Activated CD8-positive, alpha-beta memory T cell treated with anti-CD3 and anti-CD28 coated beads for 36 hours (primary cell): ENCODE data around the gene EXOC3L4. TPM values are rescaled to one million over a fixed set of nuclear protein-coding genes. Genes with fewer than 3 reads are reported as not detected.
"Not testable (repeated sequence)": the region's sequence is repeated elsewhere in the genome, so short reads cannot be mapped to it uniquely, and the experiment has no call there.

Experiments
- CTCF ChIA-PET: fragments of 350-600 bp; sonication (Branson Sonifier 250); formaldehyde crosslinking; loops from one replicate; lab custom pipeline; 2021; ENCODE audit warnings: antibody characterized with exemption; lab: Charles Lee
- POLR2A ChIA-PET: fragments of 350-600 bp; sonication (Branson Sonifier 250); formaldehyde crosslinking; loops from one replicate; lab custom pipeline; 2021; ENCODE audit warnings: antibody characterized with exemption; lab: Charles Lee
- total RNA-seq, 2 experiments: library from RNA; stranded (reverse); gene quantifications; one replicate each; pipeline ENCODE4 v1.2.3, GENCODE V29; 2021

EXOC3L4 gene
- total RNA-seq, 2 experiments from 2014 or later = not detected

- ChIA-PET CTCF (interaction anchor here (1.2 kb wide), 1 partner anchor 9 kb away, joined by 5 read pairs; no protein-coding TSS in a partner anchor), POLR2A (no interaction called here)
Observed at GRCh38 chr14:103113303-103113702, 18.8 kb downstream of the EXOC3L4 start.

DNA sequence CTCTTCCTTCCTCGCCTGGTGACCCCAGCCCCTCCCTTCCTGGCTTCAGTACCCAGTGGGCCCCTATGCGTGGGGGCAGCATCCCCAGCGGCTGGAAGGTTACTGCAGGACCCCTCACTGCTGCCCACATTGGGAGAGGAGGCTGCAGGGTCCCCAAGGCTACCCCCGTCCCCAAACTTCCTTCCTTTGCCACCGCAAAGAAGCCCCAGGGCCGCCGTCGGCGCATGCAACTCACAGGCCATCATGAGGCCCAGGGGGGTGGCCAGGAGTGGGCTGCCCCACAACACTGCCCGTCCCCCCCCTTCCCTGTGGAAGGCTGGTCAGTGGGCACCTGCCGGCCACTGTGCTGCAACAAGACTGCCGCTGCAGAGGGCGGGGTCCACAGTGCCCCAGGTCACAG lies 19.2 kb downstream of the EXOC3L4 start:
- ChIA-PET POLR2A (no interaction called here), CTCF (no interaction called here)

GRCh38 chr14:103115086-103115679 lies 20.7 kb downstream of the EXOC3L4 start:
- CTCF ChIA-PET = interaction anchor here (0.8 kb wide), 1 partner anchor 10 kb away, joined by 7 read pairs; no protein-coding TSS in a partner anchor
- POLR2A ChIA-PET = not testable (repeated sequence)

DNA sequence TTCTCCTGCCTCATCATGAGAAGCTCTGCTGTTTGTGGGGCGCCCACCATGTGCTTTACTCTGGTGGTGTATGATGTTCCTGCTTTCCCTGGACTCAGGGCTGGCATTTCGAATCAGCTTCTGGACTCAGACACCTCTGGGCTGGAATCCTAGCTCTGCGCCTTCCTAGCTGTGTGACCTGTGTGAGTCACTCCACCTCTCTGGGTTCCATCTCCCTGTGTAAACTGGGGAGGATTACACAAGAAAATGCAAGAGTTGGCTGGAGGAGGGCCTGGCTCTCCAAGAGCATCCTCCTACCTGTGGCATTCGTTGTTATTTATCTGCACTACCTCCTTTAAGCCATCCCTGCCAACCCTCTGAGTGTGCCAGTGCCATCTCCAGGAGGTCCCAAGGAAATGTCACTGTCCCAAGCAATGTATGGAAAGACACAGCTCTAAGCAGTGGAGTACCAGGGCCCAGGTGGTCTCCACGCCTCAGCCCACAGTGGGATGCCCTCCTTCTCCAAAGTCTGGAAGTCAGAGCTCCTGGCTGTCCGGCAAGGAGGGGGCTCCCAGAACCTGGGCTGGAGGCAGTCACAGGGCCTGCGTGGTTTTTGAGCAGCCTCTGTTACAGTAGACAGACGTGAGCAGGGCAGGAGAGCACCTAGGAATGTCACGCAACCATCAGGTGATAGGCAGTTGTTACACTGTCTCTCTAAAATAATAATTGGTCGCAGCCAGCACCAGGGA lies 21.5 kb downstream of the EXOC3L4 start:
- POLR2A ChIA-PET = no interaction called here
- CTCF ChIA-PET = interaction anchor here (0.7 to 0.8 kb wide), 2 partner anchors 10 to 11 kb away, joined by 3 to 7 read pairs; no protein-coding TSS in a partner anchor

- CTCF ChIA-PET = interaction anchor here (0.7 kb wide), 1 partner anchor 11 kb away, joined by 3 read pairs; no protein-coding TSS in a partner anchor
- POLR2A ChIA-PET = no interaction called here
Observed at GRCh38 chr14:103116636-103117035, 22.1 kb downstream of the EXOC3L4 start.

DNA sequence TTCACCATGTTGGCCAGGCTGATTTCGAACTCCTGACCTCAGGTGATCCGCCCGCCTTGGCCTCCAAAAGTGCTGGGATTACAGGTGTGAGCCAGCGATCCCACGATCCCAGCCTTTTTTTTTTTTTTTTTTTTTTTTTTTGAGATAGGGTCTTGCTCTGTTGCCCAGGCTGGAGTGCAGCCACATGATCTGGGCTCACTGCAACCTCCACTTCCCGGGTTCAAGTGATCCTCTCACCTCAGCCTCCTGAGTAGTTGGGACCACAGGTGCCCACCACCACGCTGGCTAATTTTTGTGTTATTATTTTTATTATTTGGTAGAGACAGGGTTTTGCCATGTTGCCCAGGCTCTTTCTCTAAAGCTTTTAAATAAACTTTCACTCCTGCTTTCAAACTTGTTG lies 23.0 kb downstream of the EXOC3L4 start:
- CTCF ChIA-PET = interaction anchor here (3.1 kb wide), 1 partner anchor 12 kb away, joined by 14 read pairs; no protein-coding TSS in a partner anchor
- POLR2A ChIA-PET = not testable (repeated sequence)

- POLR2A ChIA-PET = no interaction called here
- CTCF ChIA-PET = interaction anchor here (3.1 kb wide), 1 partner anchor 13 kb away, joined by 14 read pairs; no protein-coding TSS in a partner anchor
Observed at GRCh38 chr14:103118018-103118662, 23.6 kb downstream of the EXOC3L4 start.

DNA sequence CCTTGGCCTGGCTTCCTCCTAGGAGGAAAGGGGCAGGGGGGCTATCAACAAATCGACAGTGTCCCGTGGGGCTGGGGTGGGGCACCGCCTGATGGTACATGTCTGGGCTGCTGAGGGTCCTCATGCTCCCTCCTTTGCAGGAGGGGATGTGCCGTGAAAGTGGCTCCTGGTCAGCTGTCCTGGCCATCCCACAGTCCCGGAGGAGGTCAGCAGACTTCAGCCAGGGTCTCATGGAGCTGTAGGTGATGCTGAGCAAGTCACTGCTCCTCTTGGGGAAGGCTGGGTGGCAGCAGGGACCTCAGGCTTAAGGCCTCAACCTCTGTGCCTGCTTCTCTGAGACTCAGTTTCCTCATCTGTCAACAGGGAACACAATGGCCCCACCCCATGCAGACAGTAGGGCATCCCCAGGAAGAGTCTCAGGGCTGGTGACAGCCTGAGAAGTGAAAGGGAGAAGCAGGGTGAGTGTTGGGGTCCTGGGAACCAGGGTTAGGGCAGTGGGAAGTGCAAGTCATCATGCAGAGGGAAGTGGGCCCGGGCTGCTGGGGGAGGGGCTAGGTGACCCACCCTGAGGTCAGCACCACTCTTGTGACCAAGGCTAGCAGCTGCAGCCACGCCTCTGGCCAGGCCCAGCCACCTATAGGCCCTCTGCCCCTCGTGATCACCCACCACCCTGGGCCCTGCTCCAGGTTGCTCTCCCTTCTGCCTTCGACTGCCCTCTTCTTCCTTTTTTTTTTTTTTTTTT lies 24.3 kb downstream of the EXOC3L4 start:
- POLR2A ChIA-PET = no interaction called here
- CTCF ChIA-PET = interaction anchor here (3.1 kb wide), 1 partner anchor 14 kb away, joined by 14 read pairs; no protein-coding TSS in a partner anchor

- CTCF ChIA-PET = interaction anchor here (3.1 kb wide), 1 partner anchor 14 kb away, joined by 14 read pairs; no protein-coding TSS in a partner anchor
- POLR2A ChIA-PET = not testable (repeated sequence)
Observed at GRCh38 chr14:103119527-103119926, 25.0 kb downstream of the EXOC3L4 start.

GRCh38 chr14:103121121-103121845 lies 26.8 kb downstream of the EXOC3L4 start:
- CTCF ChIA-PET = no interaction called here

GRCh38 chr14:103121846-103122584 lies 27.5 kb downstream of the EXOC3L4 start:
- ChIA-PET CTCF (no interaction called here), POLR2A (no interaction called here)

More at GRCh38 chr14:103121121-103121845, 26.8 kb downstream of the EXOC3L4 start:
- POLR2A ChIA-PET = no interaction called here

DNA sequence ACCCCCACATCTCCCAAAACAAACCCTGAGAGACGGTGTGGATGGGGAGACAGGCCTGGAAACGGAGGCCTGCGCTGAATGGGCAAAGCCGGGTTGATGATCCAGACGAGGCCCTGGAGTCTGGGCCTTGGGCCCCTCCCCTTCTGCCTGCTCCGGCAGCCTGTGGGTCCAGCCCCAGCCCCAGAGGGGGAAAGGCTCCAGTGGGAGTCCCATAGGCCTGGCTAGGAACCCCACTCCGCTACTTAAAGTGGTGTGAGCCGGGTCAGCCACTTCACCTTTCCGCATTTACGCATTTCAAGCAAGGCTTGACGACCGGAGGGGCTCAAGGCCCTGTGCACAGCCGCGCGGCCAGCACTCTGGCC lies 28.0 kb downstream of the EXOC3L4 start:
- ChIA-PET POLR2A (no interaction called here), CTCF (no interaction called here)

- ChIA-PET POLR2A (no interaction called here), CTCF (no interaction called here)
Observed at GRCh38 chr14:103122947-103123633, 28.6 kb downstream of the EXOC3L4 start, which contains the start of gene TNFAIP2. TNFAIP2 (plus strand) TSS chr14:103123461; CDS start chr14:103126458, 2,997 bp downstream.

- CTCF ChIA-PET = interaction anchor here (1.0 kb wide), 1 partner anchor 87 kb away, joined by 3 read pairs; no protein-coding TSS in a partner anchor
Observed at GRCh38 chr14:103123634-103124500, 29.3 kb downstream of the EXOC3L4 start.

DNA sequence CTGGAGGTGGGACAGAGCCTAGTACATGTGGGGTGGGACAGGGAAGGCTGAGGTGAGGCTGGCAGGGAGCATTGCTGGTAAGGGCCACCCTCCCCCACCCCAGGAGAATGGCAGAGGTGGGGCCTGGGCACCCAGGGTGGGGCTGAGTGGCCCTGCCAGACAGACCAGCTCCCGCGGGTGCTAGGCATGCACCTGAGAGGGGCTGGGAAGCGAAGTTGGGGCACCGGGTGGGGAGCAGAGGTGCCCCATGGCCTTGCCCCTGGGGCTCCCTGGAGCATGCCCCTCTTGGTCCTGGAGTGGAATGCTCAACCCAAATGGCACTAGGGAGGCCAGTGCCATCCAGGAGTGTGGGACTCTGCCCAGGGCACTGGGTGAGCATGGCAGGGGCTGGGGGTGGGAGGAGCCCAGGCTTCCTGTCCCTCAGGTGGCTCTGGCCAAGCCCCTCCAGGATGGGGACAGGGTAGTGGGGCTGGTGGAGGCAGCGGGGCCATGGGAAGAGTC lies 30.0 kb downstream of the EXOC3L4 start:
- POLR2A ChIA-PET = no interaction called here
- CTCF ChIA-PET = interaction anchor here (1.0 kb wide), 1 partner anchor 86 kb away, joined by 3 read pairs; no protein-coding TSS in a partner anchor

More at GRCh38 chr14:103123634-103124500, 29.3 kb downstream of the EXOC3L4 start:
- POLR2A ChIA-PET = no interaction called here
